ENCODE measurements around the gene ADAMTS3. TPM values are rescaled to one million over a fixed set of nuclear protein-coding genes. Genes with fewer than 3 reads are reported as not detected.

Gene ADAMTS3
- total RNA-seq, 8 experiments from 2014 or later: 0.85 to 90.7 (median 5.3) TPM

DNA sequence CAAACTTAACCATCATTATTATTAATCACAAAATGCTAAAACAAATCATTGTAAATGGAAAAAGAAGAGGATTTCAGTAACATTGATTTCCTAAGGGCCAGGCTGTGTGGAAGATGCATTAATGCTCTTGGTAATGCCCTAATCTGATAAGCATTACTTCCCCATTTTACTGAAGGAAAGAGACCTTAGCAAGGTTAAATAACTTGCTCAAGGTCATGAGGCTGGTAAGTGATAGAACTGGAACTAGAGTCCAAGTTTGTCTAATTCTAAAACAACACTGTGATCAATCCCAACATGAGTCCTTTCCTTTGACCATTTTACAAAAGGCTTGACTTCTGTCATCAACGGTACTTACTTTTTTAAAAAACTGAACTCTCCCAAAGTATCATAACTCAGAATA, 32.6 kb downstream of the ADAMTS3 start:
- no peak overlapping the region for H3K27ac ChIP-seq
- 67 to 100% (median 100%) methylated on average over 1 of the region's 1 CpG; no CpG with 5 or more reads in 1 of the 10 experiments for WGBS, 10 experiments
- in situ Hi-C loops (cut with MboI; ENCODE audit: low pct_unique_long_range_greater_than_20kb in 2 of 9, low sequenced_read_pairs in 9 of 9, unreplicated experiment in 9 of 9): no loop called here
- H3K4me3 ChIP-seq: no peak overlapping the region
- ATAC-seq (replicated peaks in 6 of 8): no peak
- no peaks in the 10 kb centered on the region for H3K4me1 ChIP-seq (replicated peaks in 1 of 2)

DNA sequence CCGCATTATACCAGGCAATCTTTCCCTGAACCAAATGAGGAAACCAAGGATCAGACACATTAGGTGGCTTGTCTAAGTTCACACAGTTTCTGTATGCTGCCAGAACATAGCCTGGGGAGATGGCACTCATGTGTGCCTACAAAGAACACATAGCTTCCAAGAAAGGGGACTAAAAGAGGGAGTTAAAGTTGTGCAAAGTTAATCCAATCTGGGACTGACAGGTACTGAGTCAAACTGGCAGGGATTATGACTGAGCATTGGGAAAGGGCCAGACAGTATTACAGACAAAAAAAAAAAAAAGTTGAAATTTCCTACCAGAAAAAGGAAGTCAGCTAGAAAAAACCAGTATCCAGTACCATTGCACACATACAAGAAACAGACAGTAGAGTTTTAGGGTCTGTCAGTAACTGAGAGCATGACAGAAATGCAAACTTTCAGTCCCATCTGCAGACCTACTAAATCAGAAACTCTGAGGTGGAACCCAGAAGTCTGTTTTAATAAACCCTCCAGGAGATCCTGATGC, 37.2 kb downstream of the ADAMTS3 start:
- no peak overlapping the region for H3K27ac ChIP-seq
- no peak overlapping the region for H3K4me3 ChIP-seq
- in situ Hi-C loops (cut with MboI; ENCODE audit: low pct_unique_long_range_greater_than_20kb in 2 of 9, low sequenced_read_pairs in 9 of 9, unreplicated experiment in 9 of 9): no loop called here
- WGBS, 10 experiments: 100% methylated on average over 1 of the region's 1 CpG; no CpG with 5 or more reads in 6 of the 10 experiments
- ATAC-seq (replicated peaks in 6 of 8): no peak
- no peaks in the 10 kb centered on the region for H3K4me1 ChIP-seq (replicated peaks in 1 of 2)

DNA sequence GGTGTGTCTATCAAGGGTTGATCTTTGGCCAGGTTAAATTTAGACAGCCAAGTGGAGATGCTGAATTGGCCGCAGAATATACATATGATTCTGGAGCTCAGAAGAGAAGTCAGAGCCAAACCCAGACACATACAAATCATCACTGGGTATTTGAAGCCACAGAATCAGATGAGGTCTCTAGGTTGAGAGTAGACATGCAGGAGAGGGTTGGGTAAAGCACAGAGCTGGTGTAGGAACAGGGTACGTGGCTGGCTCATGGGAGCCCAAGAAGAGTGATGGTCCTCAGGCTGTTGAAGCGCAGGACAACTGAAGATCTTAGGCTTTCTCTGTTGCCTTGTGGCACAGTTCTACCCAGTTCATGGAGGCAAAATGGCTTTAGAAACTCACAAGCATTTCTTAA, 37.7 kb downstream of the ADAMTS3 start:
- in situ Hi-C loops (cut with MboI; ENCODE audit: low pct_unique_long_range_greater_than_20kb in 2 of 9, low sequenced_read_pairs in 9 of 9, unreplicated experiment in 9 of 9): no loop called here
- Histone ChIP-seq H3K4me3 (no peak overlapping the region), H3K4me1 (replicated peaks in 1 of 2) (no peaks in the 10 kb centered on the region), H3K27ac (no peak overlapping the region)
- 63 to 100% (median 93%) methylated on average over 1 to 3 of the region's 3 CpGs; no CpG with 5 or more reads in 3 of the 10 experiments for WGBS, 10 experiments
- ATAC-seq (replicated peaks in 6 of 8): no peak

DNA sequence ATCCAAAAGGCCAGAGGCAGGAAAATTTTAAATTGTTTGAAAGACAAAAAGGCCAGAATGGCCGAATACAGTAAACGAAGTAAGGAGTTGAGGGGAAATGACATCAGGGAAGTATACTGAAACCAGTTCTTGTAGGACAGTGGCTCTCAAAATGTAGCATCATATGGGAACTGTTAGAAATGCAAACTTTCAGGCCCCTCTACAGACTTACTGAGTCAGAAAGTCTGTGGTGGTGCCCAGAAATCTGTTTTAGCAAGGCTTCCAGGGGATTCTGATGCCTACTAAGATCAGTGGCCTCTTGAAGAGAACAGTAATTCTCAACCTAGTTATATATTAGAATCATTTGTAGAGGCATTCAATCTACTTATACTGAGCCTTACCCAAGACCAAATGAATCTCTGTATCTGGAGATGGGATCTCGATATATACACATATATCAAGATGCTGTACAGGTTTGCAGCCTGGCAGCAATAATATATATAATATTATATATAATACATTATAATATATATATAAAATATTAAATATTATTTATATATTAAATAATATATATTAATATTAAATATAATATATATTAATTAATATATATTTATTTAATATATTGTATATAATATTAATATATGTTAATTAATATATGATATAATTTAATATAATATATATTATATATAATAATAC, 39.7 kb downstream of the ADAMTS3 start:
- no peaks in the 10 kb centered on the region for H3K4me1 ChIP-seq (replicated peaks in 1 of 2)
- H3K4me3 ChIP-seq: no peak overlapping the region
- H3K27ac ChIP-seq: no peak overlapping the region
- in situ Hi-C loops (cut with MboI; ENCODE audit: low pct_unique_long_range_greater_than_20kb in 2 of 9, low sequenced_read_pairs in 9 of 9, unreplicated experiment in 9 of 9): no loop called here
- 78 to 100% (median 91%) methylated on average over 1 to 3 of the region's 3 CpGs; no CpG with 5 or more reads in 1 of the 10 experiments for WGBS, 10 experiments
- no peak for ATAC-seq (replicated peaks in 6 of 8)

DNA sequence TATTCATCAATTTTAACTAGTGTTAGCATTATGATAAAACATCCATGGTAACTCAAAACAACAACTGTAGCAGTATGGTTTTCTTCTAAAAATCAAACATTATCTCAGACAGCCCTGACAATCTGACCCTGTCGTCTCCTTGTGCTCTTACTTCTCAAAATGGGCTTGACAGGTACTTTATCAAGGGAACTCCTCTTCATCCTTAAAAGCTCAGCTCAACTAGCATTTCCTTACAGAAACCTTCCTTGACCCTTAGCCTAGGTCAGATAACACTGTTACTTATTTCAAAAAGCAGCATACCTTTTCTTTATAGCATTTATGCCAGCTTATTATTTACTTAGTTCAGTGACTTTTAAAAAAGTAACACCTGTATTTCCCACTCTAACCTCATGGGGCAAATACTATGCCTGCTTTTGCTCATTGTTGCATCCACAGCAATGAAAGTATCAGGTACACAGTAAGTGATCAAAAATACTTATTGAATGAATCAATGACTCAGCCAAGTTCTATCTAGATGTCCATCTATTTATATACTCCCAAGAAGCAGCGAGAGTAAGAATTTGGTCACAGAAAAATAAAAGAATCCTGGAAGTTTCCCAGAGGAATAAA, 41.9 kb downstream of the ADAMTS3 start:
- 47 to 100% (median 80%) methylated on average over 1 to 2 of the region's 2 CpGs; no CpG with 5 or more reads in 1 of the 10 experiments for WGBS, 10 experiments
- Histone ChIP-seq H3K27ac (no peak overlapping the region), H3K4me1 (replicated peaks in 1 of 2) (no peaks in the 10 kb centered on the region), H3K4me3 (no peak overlapping the region)
- in situ Hi-C loops (cut with MboI; ENCODE audit: low pct_unique_long_range_greater_than_20kb in 2 of 9, low sequenced_read_pairs in 9 of 9, unreplicated experiment in 9 of 9): no loop called here
- no peak for ATAC-seq (replicated peaks in 6 of 8)

DNA sequence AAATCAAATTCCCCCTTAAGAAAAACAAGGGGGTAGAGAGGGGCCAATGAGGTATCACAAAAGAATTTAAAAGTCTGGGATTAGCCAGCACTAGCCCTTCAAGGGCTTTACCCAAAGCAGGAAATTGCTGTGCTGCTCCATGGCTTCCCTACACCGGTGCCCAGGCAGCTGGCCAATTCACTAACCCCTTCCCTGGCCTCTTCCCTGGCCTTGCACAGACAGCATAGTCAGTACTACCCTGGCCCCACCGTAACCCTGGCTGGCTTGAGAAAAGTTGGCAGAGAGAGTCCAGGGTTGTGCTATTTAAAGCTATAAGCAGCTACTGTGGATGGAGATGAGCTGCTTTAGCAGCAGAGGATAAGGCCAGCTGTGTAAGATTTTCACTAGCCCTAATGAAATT, 43.1 kb downstream of the ADAMTS3 start:
- no peak overlapping the region for H3K4me3 ChIP-seq
- ATAC-seq (replicated peaks in 6 of 8): peak in 6 of 8 experiments; percentile 75 to 100 (median 86)
- no peak overlapping the region for H3K27ac ChIP-seq
- in situ Hi-C loops (cut with MboI; ENCODE audit: low pct_unique_long_range_greater_than_20kb in 2 of 9, low sequenced_read_pairs in 9 of 9, unreplicated experiment in 9 of 9): no loop called here
- H3K4me1 ChIP-seq (replicated peaks in 1 of 2): no peaks in the 10 kb centered on the region
- 0 to 100% (median 76%) methylated on average over 1 to 2 of the region's 2 CpGs; no CpG with 5 or more reads in 5 of the 10 experiments for WGBS, 10 experiments

DNA sequence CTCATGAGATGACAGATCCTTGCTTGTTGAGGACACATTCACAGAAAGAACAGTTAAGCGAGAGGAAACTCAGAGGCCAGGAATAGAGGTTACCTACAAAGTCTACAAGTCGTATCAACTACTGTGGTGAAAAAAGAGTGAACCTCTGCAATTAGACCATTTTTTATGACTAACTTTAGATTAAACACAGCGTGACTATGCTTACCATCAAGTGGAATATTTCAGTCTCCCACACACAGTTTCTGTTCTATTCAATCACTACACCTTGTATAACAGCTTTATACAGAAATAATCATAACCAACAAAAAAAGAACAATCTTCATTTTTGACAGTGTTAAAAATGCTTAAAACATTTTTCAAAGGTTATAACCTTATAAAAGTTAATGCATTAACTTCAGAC, 46.6 kb downstream of the ADAMTS3 start:
- no peak for ATAC-seq (replicated peaks in 6 of 8)
- 56 to 100% (median 94%) methylated on average over 1 to 3 of the region's 3 CpGs for WGBS, 10 experiments
- in situ Hi-C loops (cut with MboI; ENCODE audit: low pct_unique_long_range_greater_than_20kb in 2 of 9, low sequenced_read_pairs in 9 of 9, unreplicated experiment in 9 of 9): no loop called here
- Histone ChIP-seq H3K27ac (no peak overlapping the region), H3K4me3 (no peak overlapping the region), H3K4me1 (replicated peaks in 1 of 2) (no peaks in the 10 kb centered on the region)

DNA sequence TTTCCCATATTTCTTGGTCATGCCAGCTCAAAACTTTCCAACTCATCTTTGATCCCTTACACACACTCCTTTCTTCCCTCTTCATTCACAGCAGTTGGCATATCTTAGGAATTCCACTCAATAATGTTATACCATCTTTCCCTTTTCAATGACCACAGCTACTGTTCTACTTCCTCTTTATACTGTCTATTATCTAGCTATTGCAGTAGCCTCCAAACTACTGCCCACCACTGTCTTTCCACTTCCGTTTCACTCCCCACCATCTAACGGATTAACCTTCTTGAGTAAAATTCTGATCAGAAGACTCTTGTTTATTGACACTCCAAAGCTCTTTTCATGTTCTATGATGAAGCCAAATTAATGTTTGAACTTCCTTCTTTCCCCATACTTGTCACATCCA, 55.8 kb downstream of the ADAMTS3 start:
- H3K27ac ChIP-seq: no peak overlapping the region
- H3K4me3 ChIP-seq: no peak overlapping the region
- H3K4me1 ChIP-seq (replicated peaks in 1 of 2): no peaks in the 10 kb centered on the region
- ATAC-seq (replicated peaks in 6 of 8): no peak
- in situ Hi-C loops (cut with MboI; ENCODE audit: low pct_unique_long_range_greater_than_20kb in 2 of 9, low sequenced_read_pairs in 9 of 9, unreplicated experiment in 9 of 9): no loop called here
- WGBS, 10 experiments: 54 to 100% (median 89%) methylated on average over 1 to 2 of the region's 2 CpGs; no CpG with 5 or more reads in 1 of the 10 experiments

DNA sequence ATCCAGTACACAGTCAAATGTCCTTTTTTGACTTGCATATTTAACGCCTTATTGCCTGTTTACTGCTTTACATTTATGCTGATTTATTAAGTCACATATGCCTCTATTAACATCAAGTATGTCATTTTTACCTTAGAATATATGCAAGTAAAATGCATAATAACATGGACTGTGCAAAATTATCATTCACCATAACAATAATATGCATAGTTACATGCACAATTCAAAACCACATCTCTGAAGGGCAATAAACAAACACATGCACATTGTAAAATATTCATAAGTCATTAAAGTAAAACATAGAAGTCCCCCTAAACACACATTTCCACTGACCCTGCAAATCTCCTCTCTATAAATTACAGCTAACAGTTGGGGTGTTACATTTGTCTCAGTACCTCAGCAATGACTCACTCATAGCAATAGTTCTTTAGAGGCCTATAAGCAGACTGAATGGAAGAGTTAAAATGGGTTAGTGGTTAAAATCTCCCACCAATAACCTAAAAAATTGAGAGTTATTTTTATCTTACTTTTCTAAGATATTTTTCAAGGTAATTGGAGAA, 61.1 kb downstream of the ADAMTS3 start:
- peak in 4 of 8 experiments; percentile 66 to 86 (median 68) for ATAC-seq (replicated peaks in 6 of 8)
- Histone ChIP-seq H3K4me3 (no peak overlapping the region), H3K27ac (no peak overlapping the region), H3K4me1 (replicated peaks in 1 of 2) (no peaks in the 10 kb centered on the region)
- 0 to 100% (median 89%) methylated on average over 1 of the region's 1 CpG; no CpG with 5 or more reads in 5 of the 10 experiments for WGBS, 10 experiments
- in situ Hi-C loops (cut with MboI; ENCODE audit: low pct_unique_long_range_greater_than_20kb in 2 of 9, low sequenced_read_pairs in 9 of 9, unreplicated experiment in 9 of 9): no loop called here

DNA sequence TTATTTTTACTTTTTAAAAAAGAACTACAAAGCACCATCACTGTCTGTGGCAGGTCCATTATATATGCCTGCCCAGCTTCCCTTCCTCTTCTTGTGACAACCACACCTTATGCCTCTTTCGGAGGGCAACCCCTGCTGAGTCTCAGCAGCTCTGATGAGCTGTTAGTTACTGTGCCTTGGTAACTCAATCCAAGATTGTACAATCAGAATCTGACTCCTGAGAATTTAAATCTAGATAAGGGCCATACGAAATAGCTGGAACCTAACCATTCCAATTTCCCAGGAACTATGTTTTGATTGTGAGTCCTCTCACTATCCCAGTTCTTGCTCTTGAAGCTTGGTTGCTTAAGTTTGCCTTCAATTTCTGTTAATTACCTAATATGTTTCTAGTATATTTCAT, 61.9 kb downstream of the ADAMTS3 start:
- in situ Hi-C loops (cut with MboI; ENCODE audit: low pct_unique_long_range_greater_than_20kb in 2 of 9, low sequenced_read_pairs in 9 of 9, unreplicated experiment in 9 of 9): no loop called here
- H3K27ac ChIP-seq: no peak overlapping the region
- H3K4me1 ChIP-seq (replicated peaks in 1 of 2): no peaks in the 10 kb centered on the region
- 20 to 100% (median 96%) methylated on average over 1 to 2 of the region's 2 CpGs; no CpG with 5 or more reads in 2 of the 10 experiments for WGBS, 10 experiments
- ATAC-seq (replicated peaks in 6 of 8): no peak
- H3K4me3 ChIP-seq: no peak overlapping the region

DNA sequence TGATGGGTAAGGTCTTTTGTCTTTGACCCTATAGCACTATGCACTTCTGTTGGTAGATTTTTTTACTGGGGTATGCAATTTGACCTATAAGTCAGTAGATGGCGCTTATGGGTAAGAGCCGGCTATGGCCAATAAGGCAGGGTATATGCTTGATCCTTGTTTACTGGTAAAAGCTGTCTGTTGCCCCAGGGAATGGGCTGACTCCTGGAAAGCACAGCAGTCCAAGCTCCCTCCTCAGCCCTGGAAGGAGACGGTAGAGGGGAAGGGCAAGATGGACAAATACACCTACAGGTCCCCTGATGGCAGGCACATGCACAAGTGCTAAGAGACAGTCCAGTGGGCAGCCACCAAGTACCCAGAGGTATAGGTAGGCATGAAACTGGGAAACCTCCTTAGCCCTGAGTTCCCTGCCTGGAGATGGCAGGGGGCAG, 63.7 kb downstream of the ADAMTS3 start:
- ATAC-seq (replicated peaks in 6 of 8): peak; percentile 61 to 89 (median 78)
- Histone ChIP-seq H3K4me3 (no peak overlapping the region), H3K4me1 (replicated peaks in 1 of 2) (no peaks in the 10 kb centered on the region), H3K27ac (no peak overlapping the region)
- 0 to 10% (median 0%) methylated on average over 1 to 3 of the region's 3 CpGs; no CpG with 5 or more reads in 5 of the 10 experiments for WGBS, 10 experiments
- in situ Hi-C loops (cut with MboI; ENCODE audit: low pct_unique_long_range_greater_than_20kb in 2 of 9, low sequenced_read_pairs in 9 of 9, unreplicated experiment in 9 of 9): no loop called here

DNA sequence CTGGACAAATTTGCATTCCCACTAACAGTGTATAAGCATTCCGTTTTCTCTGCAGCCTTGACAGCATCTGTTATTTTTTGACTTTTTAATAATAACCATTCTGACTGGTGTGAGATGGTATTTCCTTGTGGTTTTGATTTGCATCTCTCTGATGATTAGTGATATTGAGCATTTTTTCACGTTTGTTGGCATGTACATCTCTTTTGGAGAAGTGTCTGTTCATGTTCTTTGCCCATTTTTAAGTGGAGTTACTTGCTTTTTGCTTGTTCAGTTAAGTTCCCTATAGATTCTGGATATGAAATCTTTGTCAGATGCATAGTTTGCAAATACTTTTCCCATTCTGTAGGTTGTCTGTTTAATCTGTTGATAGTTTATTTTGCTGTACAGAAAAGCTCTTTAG, 68.8 kb downstream of the ADAMTS3 start:
- Histone ChIP-seq H3K4me3 (no peak overlapping the region), H3K4me1 (replicated peaks in 1 of 2) (no peaks in the 10 kb centered on the region), H3K27ac (no peak overlapping the region)
- in situ Hi-C loops (cut with MboI; ENCODE audit: low pct_unique_long_range_greater_than_20kb in 2 of 9, low sequenced_read_pairs in 9 of 9, unreplicated experiment in 9 of 9): no loop called here
- 0 to 100% (median 88%) methylated on average over 1 to 2 of the region's 2 CpGs for WGBS, 10 experiments
- no peak for ATAC-seq (replicated peaks in 6 of 8)

DNA sequence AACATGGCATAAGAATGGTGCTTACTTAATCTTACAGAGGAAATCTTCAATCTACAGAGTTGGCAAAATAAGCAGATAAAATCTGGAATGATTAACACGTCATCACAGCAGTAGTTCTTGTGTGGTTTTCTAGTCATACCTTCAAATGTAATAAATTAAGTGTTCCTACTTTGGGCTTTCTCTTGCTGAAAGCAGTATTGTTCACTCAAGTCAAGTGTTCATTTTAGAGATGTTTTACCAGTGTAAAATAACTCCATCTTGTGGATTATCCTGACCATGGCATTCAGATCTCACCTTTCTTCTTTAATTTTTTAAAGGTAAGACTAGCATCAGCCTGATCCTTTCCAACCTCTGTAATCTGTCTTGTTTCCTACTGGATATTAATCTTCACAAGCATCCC, 72.9 kb downstream of the ADAMTS3 start:
- Histone ChIP-seq H3K4me3 (no peak overlapping the region), H3K4me1 (replicated peaks in 1 of 2) (no peaks in the 10 kb centered on the region), H3K27ac (no peak overlapping the region)
- 29 to 100% (median 68%) methylated on average over 1 of the region's 1 CpG; no CpG with 5 or more reads in 2 of the 10 experiments for WGBS, 10 experiments
- in situ Hi-C loops (cut with MboI; ENCODE audit: low pct_unique_long_range_greater_than_20kb in 2 of 9, low sequenced_read_pairs in 9 of 9, unreplicated experiment in 9 of 9): no loop called here
- ATAC-seq (replicated peaks in 6 of 8): no peak

Data from motor neuron (in vitro differentiated cells).